ENCODE measurements around the gene PUM2. TPM values are rescaled to one million over a fixed set of nuclear protein-coding genes. Genes with fewer than 3 reads are reported as not detected.
"Not testable (repeated sequence)": the region's sequence is repeated elsewhere in the genome, so short reads cannot be mapped to it uniquely, and the experiment has no call there.

Gene PUM2
- total RNA-seq, 1 donor from 2014 or later = 80.6 TPM

DNA sequence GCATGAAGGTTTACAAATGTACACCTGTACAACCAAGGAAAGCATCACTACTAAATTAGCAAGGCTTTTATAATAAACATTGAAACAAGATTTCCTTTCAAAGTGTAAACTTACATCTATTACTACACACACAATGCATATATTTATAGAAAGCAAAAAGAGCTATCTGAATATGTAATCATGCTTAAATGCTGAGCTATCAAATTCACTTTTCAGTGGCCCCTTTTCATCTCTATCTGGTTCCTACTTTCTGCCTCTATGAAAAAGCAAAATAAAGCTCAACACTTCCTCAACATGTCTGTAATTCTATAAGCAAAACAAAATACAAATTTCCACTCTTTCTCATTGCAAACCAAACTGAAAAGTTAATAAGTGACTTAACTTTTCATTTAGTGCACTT, 100.2 kb downstream of the PUM2 start:
- ATAC-seq = no peak
- intact Hi-C loops (cut with micrococcal nuclease) = no loop called here
- DNase-seq = no peak

DNA sequence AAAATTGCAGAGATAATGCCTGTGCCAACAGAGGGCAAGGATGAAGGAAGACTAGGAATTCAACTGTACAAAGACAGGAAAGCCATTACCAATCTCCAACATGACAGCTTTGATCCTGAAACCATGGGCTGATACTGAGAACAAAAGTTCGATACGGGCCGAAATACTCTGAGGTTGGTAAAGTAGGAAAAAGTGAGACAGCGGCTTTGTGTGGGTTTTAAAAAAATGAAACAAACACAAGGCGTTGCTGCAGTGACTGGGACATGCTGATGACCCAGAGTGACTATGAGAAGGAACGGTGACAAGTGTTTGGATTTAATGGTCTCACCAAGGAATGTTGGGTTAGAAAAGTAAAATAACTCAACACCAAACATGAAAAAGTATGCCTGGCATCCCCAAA, 101.5 kb downstream of the PUM2 start:
- DNase-seq = no peak
- ATAC-seq = no peak
- intact Hi-C loops (cut with micrococcal nuclease) = no loop called here

DNA sequence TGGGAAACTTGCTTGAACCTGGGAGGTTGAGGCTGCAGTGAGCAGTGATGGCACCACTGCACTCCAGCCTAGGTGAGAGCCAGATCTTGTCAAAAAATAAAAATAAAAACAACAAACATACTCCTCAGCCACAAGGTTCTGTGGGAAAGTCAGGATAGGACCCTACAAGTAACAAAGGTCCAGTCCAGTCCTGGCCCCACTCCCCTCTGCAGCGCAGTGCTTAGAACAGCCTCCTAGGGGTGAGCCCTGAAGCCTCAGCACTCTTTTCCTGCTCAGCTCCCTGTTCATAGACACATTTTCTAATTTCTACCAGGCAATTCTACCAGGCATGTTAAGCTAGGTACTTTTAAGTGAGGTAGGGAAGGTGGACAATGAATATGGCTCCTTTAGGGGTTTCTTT, 103.6 kb downstream of the PUM2 start:
- intact Hi-C loops (cut with micrococcal nuclease) = no loop called here
- ATAC-seq (peak; percentile 22), DNase-seq (no peak)

DNA sequence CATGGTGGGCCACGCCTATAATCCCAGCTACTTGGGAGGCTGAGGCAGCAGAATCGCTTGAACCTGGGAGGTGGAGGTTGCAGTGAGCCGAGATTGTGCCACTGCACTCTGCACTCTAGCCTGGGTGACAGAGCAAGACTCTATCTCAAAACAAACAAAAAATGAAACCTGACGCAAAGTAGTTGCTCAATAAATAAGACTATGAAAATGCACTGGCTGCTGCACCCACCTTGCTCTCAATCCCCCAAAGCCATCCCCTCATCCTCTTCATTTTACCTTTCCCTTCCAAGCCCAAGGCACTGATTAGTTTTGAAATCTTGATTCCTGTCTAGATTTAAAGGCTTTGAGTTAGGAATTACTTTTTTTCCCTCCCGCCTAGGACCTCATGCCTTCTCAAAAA, 107.0 kb downstream of the PUM2 start:
- intact Hi-C loops (cut with micrococcal nuclease); ATAC-seq; DNase-seq: not testable (repeated sequence)

DNA sequence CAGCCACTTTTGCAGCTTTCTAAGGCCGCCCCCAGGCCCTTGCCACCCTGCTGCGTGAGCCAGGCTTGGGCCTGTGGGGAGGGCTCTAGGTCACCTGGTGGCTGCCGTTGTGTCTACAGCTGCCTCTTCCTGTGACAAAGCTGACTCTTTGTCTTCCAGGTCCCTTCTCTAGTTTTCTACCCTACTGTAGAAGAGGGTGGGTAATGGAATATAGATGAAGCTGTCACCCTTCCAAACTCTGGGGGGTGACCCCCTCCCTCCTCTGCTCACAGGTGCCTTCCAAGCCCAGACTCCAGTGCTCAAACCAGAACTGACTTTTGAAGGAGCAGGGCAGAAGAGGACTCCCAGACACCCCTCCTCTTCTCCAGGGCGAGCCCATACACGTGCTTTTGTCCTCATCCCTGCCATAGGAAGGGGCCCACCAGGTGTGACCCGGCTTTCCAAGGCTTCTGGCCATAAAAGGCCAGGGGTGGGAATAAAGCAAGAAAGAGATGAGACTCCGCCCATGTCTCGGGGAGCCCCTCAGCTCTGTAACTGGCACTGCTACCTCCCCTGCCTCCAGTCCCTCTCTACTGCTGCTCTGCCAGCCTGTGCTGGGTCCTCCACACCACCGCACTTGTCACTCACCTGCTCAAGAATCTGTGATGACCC, 107.8 kb downstream of the PUM2 start:
- no peak for DNase-seq
- intact Hi-C loops (cut with micrococcal nuclease) = no loop called here
- ATAC-seq = no peak

DNA sequence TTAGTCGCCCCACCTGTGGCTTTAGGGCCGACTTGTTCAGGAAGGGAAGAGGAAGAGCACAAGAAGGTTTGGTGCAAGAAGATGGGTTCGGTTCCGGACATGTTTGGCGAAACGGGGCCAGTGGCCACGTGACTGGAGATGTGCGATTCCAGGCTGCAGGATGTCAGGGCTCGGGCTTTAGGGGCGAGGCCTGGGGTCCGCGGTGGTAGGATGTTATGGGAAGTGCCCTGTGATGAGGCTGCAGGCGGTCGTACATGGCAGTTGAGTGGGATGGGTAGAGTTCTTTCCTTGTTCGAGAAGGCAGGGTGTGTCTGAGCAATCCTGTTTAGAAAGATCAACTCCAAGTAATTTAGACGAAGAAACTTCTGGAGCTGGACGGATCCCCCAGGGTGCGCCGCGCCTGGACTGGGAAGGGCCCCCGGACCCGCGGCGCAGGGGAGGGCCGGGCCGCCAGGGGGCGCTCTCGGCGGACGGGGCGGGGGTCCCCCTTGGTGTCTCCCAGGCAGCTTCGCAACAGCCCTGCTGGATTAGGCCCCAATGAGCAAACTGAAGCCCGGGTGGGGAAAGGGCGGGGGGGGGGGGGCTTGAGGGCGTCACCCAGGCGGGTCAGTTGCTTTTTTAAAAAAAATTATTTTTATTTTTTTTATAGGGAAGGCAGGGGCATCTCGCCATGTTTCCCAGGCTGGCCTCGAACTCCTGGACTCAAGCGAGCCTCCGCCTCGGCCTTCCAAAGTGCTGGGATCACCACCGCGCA, 108.5 kb downstream of the PUM2 start:
- ATAC-seq = peak; percentile 34
- intact Hi-C loops (cut with micrococcal nuclease) = no loop called here
- DNase-seq = no peak

DNA sequence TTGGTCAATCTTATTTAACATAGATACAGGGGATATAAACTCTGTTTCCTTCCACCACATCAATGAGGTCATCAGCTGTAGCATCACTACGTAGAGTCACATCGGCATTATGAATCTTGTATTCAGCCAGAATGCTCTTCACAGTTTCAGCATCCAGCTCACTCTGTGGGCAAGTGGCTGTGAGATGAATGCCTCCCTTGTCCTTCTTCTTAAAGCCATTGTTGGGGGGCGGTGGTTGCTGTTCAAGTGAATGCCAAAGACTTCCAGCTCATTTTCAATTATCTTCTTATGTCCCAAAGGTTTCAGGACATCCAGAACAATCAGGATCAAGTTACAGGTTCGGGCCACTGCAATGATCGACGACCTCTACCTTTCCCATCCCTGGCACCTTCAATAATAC, 110.4 kb downstream of the PUM2 start:
- not testable (repeated sequence) for DNase-seq

DNA sequence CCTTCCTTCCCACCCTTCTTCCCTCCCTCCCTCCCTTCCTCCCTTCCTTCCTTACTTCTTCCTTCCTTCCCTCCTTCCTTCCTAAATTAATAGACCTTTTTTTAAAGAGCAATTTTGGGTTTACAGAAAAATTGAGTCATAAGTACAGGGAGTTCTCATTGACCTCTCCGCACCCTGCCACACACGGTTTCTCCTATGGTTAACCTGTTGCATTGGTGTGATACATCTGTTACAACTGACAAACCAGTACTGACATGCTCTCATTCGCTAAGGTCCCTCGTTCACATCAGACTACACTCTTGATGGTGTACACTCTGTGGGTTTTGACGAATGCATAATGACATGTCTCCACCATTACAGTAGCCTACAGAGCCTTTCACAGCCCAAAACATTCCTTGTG, 114.1 kb downstream of the PUM2 start:
- DNase-seq (no peak), ATAC-seq (no peak)
- intact Hi-C loops (cut with micrococcal nuclease) = no loop called here

More for the DNA sequence above, 110.4 kb downstream of the PUM2 start:
- intact Hi-C loops (cut with micrococcal nuclease); ATAC-seq: not testable (repeated sequence)

DNA sequence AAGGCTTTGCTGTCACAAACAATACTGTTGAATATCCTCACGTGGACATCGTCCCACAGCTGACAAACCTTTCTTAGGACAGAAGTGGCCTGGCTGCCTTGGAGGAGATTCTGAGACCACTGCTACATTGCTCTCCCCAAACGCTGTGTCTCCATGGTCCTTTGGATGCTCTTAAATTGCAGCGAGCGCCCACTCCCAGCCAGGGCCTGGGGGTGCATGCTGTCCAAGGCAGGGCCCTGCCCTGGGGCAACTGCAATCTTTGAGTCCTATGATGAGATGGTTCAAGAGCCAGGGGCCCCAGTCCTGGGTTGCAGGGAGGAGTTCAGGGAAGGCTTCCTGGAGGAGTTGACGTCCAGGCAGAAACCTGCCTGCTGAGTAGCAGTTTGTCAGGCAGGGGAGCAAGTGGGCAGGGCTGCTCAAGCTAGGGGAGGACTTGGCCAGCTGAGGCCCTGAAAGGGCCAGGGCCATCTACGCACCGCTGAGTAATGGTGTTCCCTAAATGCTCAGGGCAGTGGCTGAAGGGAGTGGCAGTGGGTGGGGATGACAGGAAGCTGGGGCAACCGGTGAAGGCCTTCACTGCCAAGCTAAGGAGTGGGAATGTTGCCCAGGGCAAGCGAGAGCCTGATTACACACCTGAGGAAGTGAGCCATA, 114.9 kb downstream of the PUM2 start:
- no peak for DNase-seq
- intact Hi-C loops (cut with micrococcal nuclease) = no loop called here
- no peak for ATAC-seq

DNA sequence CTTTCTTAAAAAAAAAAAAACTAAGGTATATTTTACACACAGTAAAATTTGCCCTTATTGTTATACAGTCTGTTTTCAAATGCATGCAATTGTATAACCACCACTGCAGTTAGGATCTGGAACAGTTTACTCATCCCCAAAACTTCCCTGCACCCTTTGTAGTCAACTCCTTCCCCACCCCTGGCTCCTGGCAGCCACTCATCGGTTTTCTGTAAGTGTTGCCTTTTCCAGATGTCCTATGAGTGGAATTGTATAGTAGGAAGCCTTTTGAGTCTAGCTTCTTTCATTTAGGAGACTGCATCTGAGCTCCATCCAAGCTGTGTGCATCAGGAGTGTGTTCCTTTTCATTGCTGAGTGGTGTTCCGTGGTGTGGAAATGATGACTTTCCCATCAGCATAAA, 116.0 kb downstream of the PUM2 start:
- DNase-seq; ATAC-seq; intact Hi-C loops (cut with micrococcal nuclease): not testable (repeated sequence)

DNA sequence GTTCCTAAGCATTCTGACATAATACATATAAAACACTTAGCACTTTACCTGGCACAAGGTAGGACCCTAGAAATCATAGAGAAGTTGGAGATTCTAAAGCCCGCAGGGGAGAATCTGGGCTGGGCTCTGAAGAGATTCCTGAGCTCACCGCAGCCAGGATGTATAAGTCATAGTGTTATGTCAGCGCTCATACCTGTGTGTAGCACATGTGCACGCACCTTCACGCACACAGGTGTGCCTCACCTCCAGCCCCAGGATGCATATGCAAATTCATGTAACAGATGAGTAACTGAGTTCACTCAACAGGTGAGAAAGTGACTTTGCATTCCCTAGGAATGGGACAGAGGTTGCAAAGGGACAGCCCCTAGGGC, 117.8 kb downstream of the PUM2 start:
- intact Hi-C loops (cut with micrococcal nuclease) = no loop called here
- ATAC-seq = no peak
- no peak for DNase-seq

DNA sequence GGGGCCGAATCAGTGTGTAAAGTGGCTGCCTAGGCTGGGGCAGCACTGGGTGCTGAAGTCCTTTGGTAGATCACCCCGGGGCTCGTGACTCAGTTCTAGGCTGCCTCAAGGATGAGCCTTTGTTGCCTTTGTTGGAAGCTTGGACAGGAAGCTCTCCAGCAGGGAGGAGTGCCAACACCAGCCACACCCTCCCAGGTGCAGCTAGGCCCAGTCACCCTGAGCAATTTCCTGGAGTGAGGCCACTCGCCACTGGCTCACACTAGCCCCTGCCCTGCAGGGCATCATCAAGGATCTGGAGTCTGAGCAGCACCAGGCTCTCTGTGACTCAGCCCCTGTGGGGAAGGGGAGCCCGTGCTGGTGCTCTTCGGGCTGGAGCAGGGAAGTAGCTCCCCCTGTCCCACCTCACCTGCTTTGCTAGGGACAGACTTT, 119.0 kb downstream of the PUM2 start:
- ATAC-seq (no peak), DNase-seq (no peak)
- intact Hi-C loops (cut with micrococcal nuclease) = no loop called here

DNA sequence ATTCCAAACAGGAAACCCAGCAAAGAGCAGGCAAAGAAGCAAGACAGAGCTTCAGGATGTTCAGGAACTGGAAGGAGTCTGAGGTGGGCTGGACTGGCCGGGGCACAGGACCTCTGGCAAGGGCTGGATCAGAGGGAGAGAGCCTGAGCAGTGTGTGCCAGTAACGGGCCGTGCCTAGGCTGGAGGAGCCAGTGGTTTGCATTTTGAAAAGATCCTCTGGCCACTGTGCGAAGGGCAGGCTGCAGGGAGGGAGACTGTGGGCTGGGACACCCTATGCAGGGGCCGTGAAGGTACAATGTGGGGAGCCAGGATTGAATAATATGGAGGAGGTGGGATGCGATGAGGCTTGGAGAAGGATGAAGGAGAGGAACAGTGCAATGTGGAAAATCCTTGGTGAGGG, 119.5 kb downstream of the PUM2 start:
- ATAC-seq = no peak
- no peak for DNase-seq
- intact Hi-C loops (cut with micrococcal nuclease) = no loop called here

DNA sequence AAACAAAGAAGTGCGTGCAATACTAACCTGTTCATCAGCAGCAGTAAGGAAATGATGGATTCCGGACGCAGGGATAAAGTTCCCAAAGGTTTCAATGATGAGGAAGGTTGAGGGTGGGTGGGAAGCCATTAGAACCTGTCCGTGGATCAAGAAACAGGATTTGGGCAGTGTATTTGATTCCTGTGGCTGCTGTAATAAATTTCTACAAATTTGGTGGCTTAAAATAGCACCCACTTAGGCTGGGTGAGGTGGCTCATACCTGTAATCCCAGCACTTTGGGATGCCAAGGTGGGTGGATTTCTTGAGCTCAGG, 120.6 kb downstream of the PUM2 start:
- intact Hi-C loops (cut with micrococcal nuclease) = no loop called here
- no peak for ATAC-seq
- no peak for DNase-seq

DNA sequence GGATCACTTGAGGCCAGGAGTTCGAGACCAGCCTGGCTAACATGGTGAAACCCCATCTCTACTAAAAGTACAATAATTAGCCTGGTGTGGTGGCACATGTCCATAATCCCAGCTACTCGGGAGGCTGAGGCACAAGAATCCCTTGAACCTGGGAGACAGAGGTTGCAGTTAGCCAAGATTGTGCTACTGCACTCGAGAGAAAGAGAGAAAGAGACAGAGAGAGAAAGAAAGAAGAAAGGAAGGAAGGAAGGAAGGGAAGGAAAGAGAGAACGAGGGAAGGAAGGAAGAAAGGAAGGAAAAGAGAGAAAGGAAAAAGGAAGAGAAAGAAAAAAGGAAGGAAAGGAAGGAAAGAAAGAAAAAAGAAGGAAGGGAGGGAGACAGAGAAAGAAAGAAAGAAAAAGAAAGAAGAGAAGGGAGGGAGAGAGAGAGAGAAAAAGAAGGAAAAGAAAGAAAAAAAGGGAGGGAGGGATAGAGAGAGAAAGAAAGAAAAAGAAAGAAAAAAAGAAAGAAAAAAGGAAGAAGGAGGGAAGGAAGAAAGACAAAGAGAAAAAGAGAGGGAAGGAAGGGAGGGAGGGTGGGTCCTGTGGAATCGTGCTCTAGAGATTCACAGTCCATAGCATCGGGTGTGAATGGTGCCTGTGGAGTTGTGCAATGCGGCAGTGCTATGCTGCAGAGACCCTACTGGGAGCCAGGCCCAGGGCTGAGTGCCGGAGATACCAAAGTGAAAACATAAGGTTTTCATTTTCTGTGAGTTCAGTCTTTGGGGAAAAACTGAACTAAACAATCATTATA, 121.1 kb downstream of the PUM2 start:
- intact Hi-C loops (cut with micrococcal nuclease) = no loop called here
- DNase-seq (no peak), ATAC-seq (no peak)

DNA sequence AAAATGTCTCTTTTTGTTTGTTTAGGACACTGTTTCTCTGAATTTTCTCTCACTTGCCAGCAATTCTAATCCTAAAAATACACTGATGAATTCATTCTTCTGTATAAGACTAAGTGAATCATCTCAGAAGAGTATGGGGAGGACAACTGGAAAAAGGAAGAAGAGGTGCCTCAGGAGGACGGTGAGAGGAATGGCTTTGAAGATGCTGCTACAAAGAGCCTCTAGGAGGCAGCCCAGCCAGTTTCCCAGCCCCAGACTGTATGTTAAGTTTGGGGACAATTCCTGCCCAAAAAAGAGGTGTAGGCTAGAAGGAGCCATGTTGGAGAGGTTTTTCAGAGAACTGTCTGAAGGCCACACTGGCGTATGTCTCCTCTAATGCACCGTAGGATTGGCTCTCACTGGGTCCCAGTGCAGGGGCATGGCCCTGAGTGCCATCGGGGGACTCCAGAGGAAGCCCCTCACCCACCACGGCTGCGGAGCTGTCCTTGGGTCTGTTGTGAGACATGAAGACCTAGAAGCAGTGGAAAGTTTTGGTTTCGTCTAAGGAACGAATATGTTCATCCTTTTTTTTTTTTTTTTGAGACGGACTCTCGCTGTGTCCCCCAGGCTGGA, 122.6 kb downstream of the PUM2 start:
- ATAC-seq (no peak), DNase-seq (no peak)
- intact Hi-C loops (cut with micrococcal nuclease) = no loop called here

DNA sequence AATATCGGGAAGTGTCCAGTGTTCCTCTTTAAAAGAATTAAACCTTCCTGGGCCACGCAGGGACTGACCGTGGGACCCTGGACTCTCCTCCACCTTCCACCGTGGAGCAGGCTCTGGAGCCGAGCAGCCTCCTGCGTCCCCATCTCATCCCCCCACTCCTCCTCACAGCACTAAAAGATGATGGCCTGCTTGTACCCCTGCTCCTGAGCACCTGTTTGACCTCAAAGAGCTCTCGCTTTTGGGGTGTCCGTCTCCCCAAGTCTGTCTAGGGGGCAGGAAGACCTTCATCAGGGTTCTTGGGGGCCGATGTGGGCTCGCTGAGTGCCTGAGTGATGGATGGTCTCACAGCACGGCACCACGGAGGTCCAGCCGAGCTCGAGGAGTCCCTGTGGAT, 124.5 kb downstream of the PUM2 start:
- ATAC-seq (no peak), DNase-seq (no peak)
- intact Hi-C loops (cut with micrococcal nuclease) = no loop called here

DNA sequence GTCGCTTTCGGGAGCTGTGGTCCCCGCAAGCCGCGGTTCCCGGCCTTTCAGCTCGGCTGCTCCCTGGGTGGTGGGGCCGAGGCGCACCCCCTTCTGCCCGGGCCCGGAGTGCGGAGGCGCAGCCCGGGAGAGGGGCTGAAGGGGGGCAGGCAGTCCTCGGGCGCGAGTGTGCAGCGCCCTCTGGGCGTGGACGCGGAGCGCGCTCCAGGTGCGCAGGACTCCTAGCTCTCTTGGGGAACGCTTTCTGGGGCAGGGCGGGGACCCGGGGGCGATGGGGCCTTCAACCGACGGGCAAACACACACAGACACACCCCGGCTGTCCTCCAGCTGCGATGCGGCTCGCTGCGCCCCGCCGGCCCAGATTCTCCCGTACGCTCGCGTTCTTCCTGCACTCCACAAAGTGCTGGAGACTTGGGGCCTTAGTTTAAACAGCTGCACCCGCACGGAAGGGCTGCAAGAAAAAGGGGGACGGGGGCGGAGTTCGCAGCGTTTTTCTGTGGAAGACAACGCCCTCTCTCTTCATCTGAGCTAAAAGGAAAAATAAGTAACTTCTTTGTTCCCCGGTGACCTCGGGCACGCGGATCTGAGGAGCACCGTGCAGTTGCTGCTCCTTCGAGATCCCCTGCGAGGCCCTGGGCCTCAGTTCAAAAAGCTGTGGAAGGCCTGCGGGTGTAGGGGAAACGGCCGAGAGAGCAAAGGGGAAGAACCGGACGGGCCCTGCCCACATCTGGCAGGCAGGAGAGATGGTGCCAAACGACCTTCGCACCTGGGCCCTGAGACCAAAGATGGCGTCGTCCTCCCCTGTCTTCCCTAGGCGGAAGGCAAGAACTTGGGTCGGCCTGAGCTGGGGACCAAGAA, 125.1 kb downstream of the PUM2 start:
- peak; percentile 67 for DNase-seq
- intact Hi-C loops (cut with micrococcal nuclease) = no loop called here
- peak; percentile 90 for ATAC-seq

Measured in left ventricle myocardium superior (tissue), 1 donor.